MCF 10A (cell line): ENCODE measurements around the gene TPSD1. TPM values are rescaled to one million over a fixed set of nuclear protein-coding genes. Genes with fewer than 3 reads are reported as not detected.
"Not testable (repeated sequence)": the region's sequence is repeated elsewhere in the genome, so short reads cannot be mapped to it uniquely, and the experiment has no call there.

Experiments
- BruUV-seq: library from RNA; stranded (reverse); fragments of 400-500 nt; replicated peaks from 2 replicates; lab custom pipeline; 2021; lab: Mats Ljungman, UMichigan
- CTCF ChIA-PET: fragments of 300-600 bp; sonication (Branson Sonifier 250); formaldehyde crosslinking; extraction: SDS; loops from one replicate; lab custom pipeline; 2021; ENCODE audit warnings: antibody characterized with exemption, inconsistent platforms; lab: Yijun Ruan, JAX
- POLR2A ChIA-PET: fragments of 300-600, 350-650 bp; sonication (Branson Sonifier 250); formaldehyde crosslinking; extraction: SDS; loops from one replicate; lab custom pipeline; 2020; ENCODE audit warnings: antibody characterized with exemption, inconsistent platforms; lab: Yijun Ruan, JAX
- DNase-seq: peaks from one replicate; pipeline ENCODE4 v3.0.0-alpha.2; 2018; ENCODE audit not compliant: unreplicated experiment
- H3K27ac Mint-ChIP-seq: one replicate; pipeline ENCODE4 v1.8.0; 2022; ENCODE audit warnings: mild to moderate bottlenecking, low read depth, mixed read lengths; ENCODE audit not compliant: unreplicated experiment
- H3K27me3 Mint-ChIP-seq: one replicate; pipeline ENCODE4 v1.8.0; 2022; ENCODE audit warnings: mixed read lengths; ENCODE audit not compliant: insufficient read depth, unreplicated experiment
- H3K36me3 Mint-ChIP-seq: one replicate; pipeline ENCODE4 v1.8.0; 2022; ENCODE audit warnings: mild to moderate bottlenecking, moderate library complexity, mixed read lengths; ENCODE audit not compliant: insufficient read depth, unreplicated experiment
- H3K4me1 Mint-ChIP-seq: one replicate; pipeline ENCODE4 v1.8.0; 2022; ENCODE audit warnings: mixed read lengths; ENCODE audit not compliant: insufficient read depth, unreplicated experiment
- H3K4me3 Mint-ChIP-seq: one replicate; pipeline ENCODE4 v1.8.0; 2022; ENCODE audit warnings: mild to moderate bottlenecking, moderate library complexity, mixed read lengths; ENCODE audit not compliant: unreplicated experiment
- H3K9me3 Mint-ChIP-seq: one replicate; pipeline ENCODE4 v1.8.0; 2022; ENCODE audit warnings: mixed read lengths; ENCODE audit not compliant: unreplicated experiment
- CTCF ChIP-seq: fragments of 200-600 bp; IDR thresholded peaks from one replicate; pipeline ENCODE4 v1.8.0; 2022; ENCODE audit warnings: antibody characterized with exemption, mild to moderate bottlenecking; ENCODE audit not compliant: unreplicated experiment
- intact Hi-C: fragments of 100-400 bp; cut with micrococcal nuclease; formaldehyde crosslinking; loops from 2 replicates; pipeline ENCODE4 v1.14.1; 2022
- total RNA-seq: library from RNA; stranded (reverse); gene quantifications from 2 replicates; pipeline ENCODE4 v1.2.3, GENCODE V29; 2022

TPSD1 gene
- total RNA-seq, 1 experiment from 2014 or later: not detected

DNA sequence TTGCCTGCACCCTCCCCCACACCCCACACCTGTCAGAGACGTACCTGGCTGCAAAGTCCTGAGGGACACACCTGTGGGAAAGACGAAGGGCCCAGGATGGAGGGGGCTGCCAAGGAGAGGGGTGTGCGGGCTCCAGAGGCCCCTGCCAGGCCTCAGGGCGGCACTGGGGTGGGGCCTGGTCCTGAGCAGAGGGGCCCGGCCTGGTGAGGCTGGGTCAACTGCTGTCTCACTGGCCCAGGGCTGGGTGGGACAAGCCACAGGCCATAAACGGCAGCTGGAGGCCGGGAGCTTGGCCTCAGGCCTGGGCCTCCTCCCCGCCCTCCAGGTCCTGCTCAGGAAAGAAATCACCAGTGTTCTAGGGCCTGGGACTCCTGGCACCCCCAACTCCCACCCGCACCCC, 31.3 kb upstream of the TPSD1 start:
- ChIA-PET CTCF (interaction anchor here (0.7 kb wide), 1 partner anchor 563 kb away, joined by 3 read pairs; no protein-coding TSS in a partner anchor), POLR2A (no interaction called here)
- peaks cover 31% of the 10 kb centered on the region for H3K27me3 Mint-ChIP-seq
- DNase-seq: no peak
- no peak overlapping the region for H3K4me3 Mint-ChIP-seq
- no peak overlapping the region for H3K27ac Mint-ChIP-seq
- no TSS peak for BruUV-seq
- no peaks in the 10 kb centered on the region for H3K9me3 Mint-ChIP-seq
- H3K36me3 Mint-ChIP-seq: no peaks in the 10 kb centered on the region
- intact Hi-C loops: no loop called here
- TF ChIP-seq CTCF: no peak
- peaks cover 5% of the 10 kb centered on the region for H3K4me1 Mint-ChIP-seq

DNA sequence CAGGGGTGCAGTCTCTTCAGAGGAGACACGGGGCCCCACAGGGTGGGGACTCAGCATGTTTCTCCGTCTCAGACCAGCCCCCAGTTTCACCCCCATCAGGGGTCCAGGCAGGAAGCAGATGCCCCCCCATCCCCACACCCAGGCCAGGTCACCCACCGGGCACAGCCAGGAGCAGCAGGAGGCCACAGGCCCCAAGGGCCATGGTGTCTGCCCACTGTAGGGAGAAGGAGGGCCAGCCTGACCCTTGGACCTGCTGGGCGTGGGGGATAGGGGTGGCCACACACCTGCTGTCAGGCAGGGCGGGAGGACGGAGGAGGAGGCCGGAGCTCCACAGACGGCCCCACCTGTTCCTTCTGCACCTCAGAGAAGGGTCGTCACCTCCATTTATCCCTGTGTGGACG, 30.8 kb upstream of the TPSD1 start, which contains the start of gene TPSG1:
TPSG1 (minus strand) TSS at position 218 of the 401 bp plus-strand sequence; CDS start at position 202, 16 bp downstream.
- no TSS peak for BruUV-seq
- Mint-ChIP-seq H3K4me3 (no peak within 1 kb of the TSS), H3K4me1 (peaks cover 5% of the 10 kb centered on the region), H3K9me3 (no peaks in the 10 kb centered on the region), H3K36me3 (no peaks in the 10 kb centered on the region), H3K27me3 (peaks cover 31% of the 10 kb centered on the region), H3K27ac (no peak within 1 kb of the TSS)
- DNase-seq: no peak
- ChIA-PET POLR2A (no interaction called here), CTCF (interaction anchor here (0.6 to 0.7 kb wide), 2 partner anchors 150 to 564 kb away, joined by 3 read pairs; no protein-coding TSS in a partner anchor)
- intact Hi-C loops: no loop called here
- no peak for TF ChIP-seq CTCF

DNA sequence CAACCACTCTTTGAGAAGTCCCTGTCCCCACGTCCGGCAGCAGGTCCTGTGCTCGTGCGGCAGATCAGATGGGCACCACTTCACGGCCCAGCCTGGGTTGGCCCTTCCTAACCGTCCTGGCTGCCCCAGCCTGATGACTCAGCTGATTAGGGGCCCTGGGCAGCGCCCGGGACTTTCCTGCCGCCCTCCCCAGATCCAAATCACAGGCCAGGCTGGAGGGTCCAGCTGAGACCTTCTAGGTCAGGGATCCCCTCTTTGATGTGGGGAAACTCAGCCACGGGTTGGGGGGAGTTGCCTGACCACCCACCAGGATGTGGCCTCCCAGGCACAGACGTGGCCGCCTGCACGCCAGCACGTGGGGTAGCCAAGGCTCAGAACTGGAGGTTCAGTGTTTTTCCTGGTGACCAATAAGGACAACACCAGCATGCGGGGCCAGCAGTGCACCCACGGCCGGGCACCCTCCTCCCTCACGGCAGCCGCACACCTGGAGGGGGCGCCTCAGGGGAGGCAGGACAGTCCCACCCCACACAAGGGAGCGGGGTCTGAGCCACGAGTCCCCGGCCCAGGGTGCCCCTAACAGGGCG, 30.0 kb upstream of the TPSD1 start:
- H3K9me3 Mint-ChIP-seq, DNase-seq, H3K36me3 Mint-ChIP-seq, H3K27ac Mint-ChIP-seq, H3K4me3 Mint-ChIP-seq, POLR2A ChIA-PET, BruUV-seq, H3K4me1 Mint-ChIP-seq, intact Hi-C loops: not testable (repeated sequence)
- CTCF ChIA-PET: interaction anchor here (0.6 kb wide), 1 partner anchor 151 kb away, joined by 3 read pairs; no protein-coding TSS in a partner anchor
- peaks cover 31% of the 10 kb centered on the region for H3K27me3 Mint-ChIP-seq

DNA sequence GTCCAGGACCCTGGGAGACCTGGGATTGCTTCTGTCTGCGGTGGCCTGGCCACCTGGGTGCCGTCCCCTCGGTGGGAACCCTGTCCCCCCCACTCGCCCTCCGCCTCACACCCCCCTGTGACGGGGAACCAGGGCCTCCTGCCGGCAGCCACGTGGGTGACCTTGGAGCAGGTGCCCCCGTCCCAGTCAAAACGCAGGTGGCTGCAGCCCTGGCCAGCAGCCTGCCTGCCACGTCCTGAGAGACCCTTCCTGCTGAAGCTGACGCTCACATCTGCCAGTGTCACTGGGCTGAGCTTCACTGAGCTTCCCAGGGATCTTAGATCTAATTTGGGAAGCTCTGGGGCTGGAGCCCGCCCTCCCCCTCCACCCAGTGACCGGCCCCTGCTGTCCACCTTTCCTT, 29.2 kb upstream of the TPSD1 start:
- CTCF ChIA-PET, H3K36me3 Mint-ChIP-seq, H3K4me1 Mint-ChIP-seq, POLR2A ChIA-PET, H3K27ac Mint-ChIP-seq, DNase-seq, BruUV-seq, H3K9me3 Mint-ChIP-seq, H3K4me3 Mint-ChIP-seq, intact Hi-C loops: not testable (repeated sequence)
- H3K27me3 Mint-ChIP-seq: peaks cover 24% of the 10 kb centered on the region

- DNase-seq, POLR2A ChIA-PET, BruUV-seq, H3K36me3 Mint-ChIP-seq, H3K9me3 Mint-ChIP-seq, H3K4me3 Mint-ChIP-seq, intact Hi-C loops, H3K27ac Mint-ChIP-seq, H3K4me1 Mint-ChIP-seq, H3K27me3 Mint-ChIP-seq: not testable (repeated sequence)
- CTCF ChIA-PET: interaction anchor here (0.5 kb wide), 1 partner anchor 102 kb away, joined by 3 read pairs; no protein-coding TSS in a partner anchor
Measured at GRCh38 chr16:1228227-1228626, 27.6 kb upstream of the TPSD1 start.

DNA sequence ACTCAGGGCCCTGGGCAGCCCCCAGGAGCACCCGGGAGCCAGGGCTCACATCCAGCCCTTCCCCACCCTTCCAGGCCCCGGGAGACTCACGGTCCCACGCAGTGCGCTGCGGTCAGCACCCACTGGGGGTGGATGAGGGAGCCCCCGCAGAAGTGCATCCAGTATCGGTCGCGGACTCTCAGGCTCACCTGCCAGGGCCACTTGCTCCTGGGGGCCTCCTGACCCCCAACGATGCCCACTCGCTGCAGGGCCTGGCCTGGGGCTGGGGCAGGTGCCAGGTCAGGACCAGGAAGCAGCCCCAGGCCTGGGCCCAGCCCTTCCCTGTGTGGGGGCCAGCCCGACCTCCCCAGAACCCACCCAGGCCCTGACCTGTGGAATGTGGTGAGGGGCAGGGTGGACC, 26.4 kb upstream of the TPSD1 start:
- DNase-seq, intact Hi-C loops, POLR2A ChIA-PET, H3K27me3 Mint-ChIP-seq, BruUV-seq, H3K4me3 Mint-ChIP-seq, CTCF ChIA-PET, H3K9me3 Mint-ChIP-seq, H3K4me1 Mint-ChIP-seq, H3K27ac Mint-ChIP-seq, H3K36me3 Mint-ChIP-seq: not testable (repeated sequence)

GRCh38 chr16:1230084-1230470, 25.8 kb upstream of the TPSD1 start, which contains the start of gene TPSB2:
TSS of gene TPSB2 (minus strand) at chr16:1230184. CDS start at chr16:1229951, 233 bp downstream.
- H3K36me3 Mint-ChIP-seq, DNase-seq, CTCF ChIA-PET, H3K27me3 Mint-ChIP-seq, H3K27ac Mint-ChIP-seq, H3K4me3 Mint-ChIP-seq, H3K9me3 Mint-ChIP-seq, intact Hi-C loops, H3K4me1 Mint-ChIP-seq, BruUV-seq, POLR2A ChIA-PET: not testable (repeated sequence)
